ENCODE data around the gene NRROS. TPM values are rescaled to one million over a fixed set of nuclear protein-coding genes. Genes with fewer than 3 reads are reported as not detected.
"Not testable (repeated sequence)": the region's sequence is repeated elsewhere in the genome, so short reads cannot be mapped to it uniquely, and the experiment has no call there.

Gene NRROS
- polyA plus RNA-seq, 2 of the 4 experiments (the other 2 are of a cell fraction), result not detected

- DNase-seq (ENCODE audit: low read depth in 1 of 2, low spot score in 1 of 2) (no peak), ATAC-seq (no peak), FAIRE-seq (no peak)
- ChIA-PET POLR2A (no interaction called here), CTCF (interaction anchor here (0.7 to 1.3 kb wide), 2 partner anchors 67 to 592 kb away, joined by 3 to 4 read pairs; no protein-coding TSS in a partner anchor)
- 86% methylated on average over 5 of the region's 5 CpGs for WGBS (ENCODE audit: missing lambda C conversion rate)
- H3K4me2 ChIP-seq, result no peak overlapping the region
- no peaks in the 10 kb centered on the region for H3K9me3 ChIP-seq
- no peak overlapping the region for H3K27ac ChIP-seq
- no peak overlapping the region for H3K4me3 ChIP-seq
- H3K4me1 ChIP-seq, result no peaks in the 10 kb centered on the region
- TF ChIP-seq REST (IDR thresholded peaks at IDR 0.05) (no peak), ATOH8 (CRISPR knock-in tag; IDR thresholded peaks at IDR 0.05; ENCODE audit: low read depth) (no peak), JUNB (IDR thresholded peaks at IDR 0.05) (no peak), USF2 (IDR thresholded peaks at IDR 0.05) (no peak), TFCP2L1 (CRISPR knock-in tag; IDR thresholded peaks at IDR 0.05) (no peak), CEBPB (IDR thresholded peaks at IDR 0.05) (no peak), ZFP36 (IDR thresholded peaks at IDR 0.05; ENCODE audit: borderline replicate concordance, partially characterized antibody) (no peak), MAFK (IDR thresholded peaks at IDR 0.05; ENCODE audit: partially characterized antibody) (no peak), ESRRA (IDR thresholded peaks at IDR 0.05; ENCODE audit: borderline replicate concordance, low read length) (no peak), BHLHE40 (IDR thresholded peaks at IDR 0.05; ENCODE audit: low read depth, low read length) (no peak), CHD2 (IDR thresholded peaks at IDR 0.05; ENCODE audit: low read length, partially characterized antibody) (no peak)
Observed at GRCh38 chr3:196617256-196617655, 22.2 kb upstream of the NRROS start.

- no peak overlapping the region for H3K27ac ChIP-seq
- ATAC-seq (no peak), FAIRE-seq (no peak), DNase-seq (ENCODE audit: low read depth in 1 of 2, low spot score in 1 of 2) (no peak)
- no peaks in the 10 kb centered on the region for H3K9me3 ChIP-seq
- H3K4me2 ChIP-seq, result no peak overlapping the region
- CTCF ChIA-PET, result no interaction called here
- WGBS (ENCODE audit: missing lambda C conversion rate), result 75% methylated on average over 5 of the region's 5 CpGs
- POLR2A ChIA-PET, result no interaction called here
- TF ChIP-seq KDM1A (IDR thresholded peaks at IDR 0.05; ENCODE audit: low read depth), result no peak
- TF ChIP-seq HDAC2 (IDR thresholded peaks at IDR 0.05), result no peak
- TF ChIP-seq ATOH8 (CRISPR knock-in tag; IDR thresholded peaks at IDR 0.05; ENCODE audit: low read depth), result no peak
- TF ChIP-seq ZFP36 (IDR thresholded peaks at IDR 0.05; ENCODE audit: borderline replicate concordance, partially characterized antibody), result no peak
- TF ChIP-seq EHF (CRISPR knock-in tag; IDR thresholded peaks at IDR 0.05), result no peak
- TF ChIP-seq HOXA7 (CRISPR knock-in tag; IDR thresholded peaks at IDR 0.05), result no peak
- no peak for TF ChIP-seq HES2 (IDR thresholded peaks at IDR 0.05)
- TF ChIP-seq PHF8 (IDR thresholded peaks at IDR 0.05; ENCODE audit: borderline replicate concordance, low read depth), result no peak
- TF ChIP-seq BCL3 (IDR thresholded peaks at IDR 0.05), result no peak
- TF ChIP-seq CHD2 (IDR thresholded peaks at IDR 0.05; ENCODE audit: low read length, partially characterized antibody), result no peak
- no peak for TF ChIP-seq ZNF302 (CRISPR knock-in tag; IDR thresholded peaks at IDR 0.05)
- no peak for TF ChIP-seq RARB (CRISPR knock-in tag; IDR thresholded peaks at IDR 0.05)
- TF ChIP-seq CHD4 (IDR thresholded peaks at IDR 0.05; ENCODE audit: borderline replicate concordance), result no peak
- H3K4me3 ChIP-seq, result no peak overlapping the region
- H3K4me1 ChIP-seq, result no peaks in the 10 kb centered on the region
Observed at GRCh38 chr3:196619223-196619622, 20.3 kb upstream of the NRROS start.

- DNase-seq (ENCODE audit: low read depth in 1 of 2, low spot score in 1 of 2); H3K4me2 ChIP-seq; H3K9me3 ChIP-seq; POLR2A ChIA-PET; H3K4me1 ChIP-seq; ATAC-seq; FAIRE-seq; H3K4me3 ChIP-seq; H3K27ac ChIP-seq: not testable (repeated sequence)
- CTCF ChIA-PET, result interaction anchor here (4.0 kb wide), 1 partner anchor 10 kb away, joined by 18 read pairs; no protein-coding TSS in a partner anchor
- WGBS (ENCODE audit: missing lambda C conversion rate), result 90% methylated on average over 3 of the region's 5 CpGs
Observed at GRCh38 chr3:196619627-196620026, 19.9 kb upstream of the NRROS start.

Data from A549 (cell line).